HEK293 (cell line): Measurements from ENCODE around the gene PMEL.

Experiments
- CTCF ChIA-PET: fragments of 350-600 bp; formaldehyde crosslinking; extraction: SDS; loops from one replicate; lab custom pipeline; 2021; ENCODE audit warnings: antibody characterized with exemption; lab: Yijun Ruan, JAX
- POLR2A ChIA-PET: fragments of 300-600 bp; formaldehyde crosslinking; extraction: SDS; loops from one replicate; lab custom pipeline; 2020; ENCODE audit warnings: antibody characterized with exemption, inconsistent platforms; lab: Yijun Ruan, JAX
- H3K27ac ChIP-seq: fragments of 200-500 bp; sonication (Bioruptor generic); 2 replicates; pipeline ENCODE4 v1.5.1; 2014; ENCODE audit warnings: low read depth, low read length, control low read depth, inconsistent platforms; ENCODE audit errors: extremely low read depth
- H3K36me3 ChIP-seq, 2 experiments: fragments of 200-500 bp in 1 of 2; sonication (Bioruptor generic) in 1 of 2; 1 replicate in 1 of 2; 2 replicates in 1 of 2; pipeline ENCODE4 v1.5.1; 2014 to 2017; ENCODE audit warnings: inconsistent platforms in 2 of 2, low read length in 2 of 2; ENCODE audit not compliant: control insufficient read depth in 2 of 2, insufficient read depth in 1 of 2
- H3K4me1 ChIP-seq: fragments of 200-500 bp; sonication (Bioruptor generic); 2 replicates; pipeline ENCODE4 v1.5.1; 2014; ENCODE audit warnings: mild to moderate bottlenecking, low read length, inconsistent platforms; ENCODE audit not compliant: control insufficient read depth, insufficient read depth
- H3K4me3 ChIP-seq: 2 replicates; pipeline ENCODE4 v1.5.1; 2011; ENCODE audit warnings: low read depth, mild to moderate bottlenecking, control low read depth, low read length, moderate library complexity
- H3K9me3 ChIP-seq: fragments of 200-500 bp; sonication (Bioruptor generic); 2 replicates; pipeline ENCODE4 v1.5.1; 2014; ENCODE audit warnings: low read depth, low read length, inconsistent platforms; ENCODE audit not compliant: control insufficient read depth, insufficient read depth
- PRDM1 ChIP-seq: fragments of 450-650 bp; formaldehyde crosslinking; IDR thresholded peaks from 2 replicates; pipeline ENCODE4; 2016; ENCODE audit warnings: missing biosample characterization, missing genetic modification characterization
- RBAK ChIP-seq: fragments of 450-650 bp; formaldehyde crosslinking; IDR thresholded peaks from 2 replicates; pipeline ENCODE4 v1.5.1; 2016; ENCODE audit warnings: missing biosample characterization, missing genetic modification characterization
- SCRT2 ChIP-seq: fragments of 450-650 bp; formaldehyde crosslinking; IDR thresholded peaks from 2 replicates; pipeline ENCODE4 v1.5.1; 2016; ENCODE audit warnings: missing biosample characterization, missing genetic modification characterization
- ZBTB1 ChIP-seq: fragments of 450-650 bp; formaldehyde crosslinking; IDR thresholded peaks from 2 replicates; pipeline ENCODE4 v1.5.1; 2016; ENCODE audit warnings: missing biosample characterization, missing genetic modification characterization
- ZBTB20 ChIP-seq: fragments of 450-650 bp; formaldehyde crosslinking; IDR thresholded peaks from 2 replicates; pipeline ENCODE4 v1.5.1; 2016; ENCODE audit warnings: missing biosample characterization, missing genetic modification characterization
- ZEB2 ChIP-seq: fragments of 450-650 bp; formaldehyde crosslinking; IDR thresholded peaks from 2 replicates; pipeline ENCODE4 v1.5.1; 2016; ENCODE audit warnings: missing biosample characterization, missing genetic modification characterization
- ZNF175 ChIP-seq: fragments of 450-650 bp; formaldehyde crosslinking; IDR thresholded peaks from 2 replicates; pipeline ENCODE4 v1.5.1; 2016; ENCODE audit warnings: missing biosample characterization, missing genetic modification characterization
- ZNF23 ChIP-seq: fragments of 450-650 bp; formaldehyde crosslinking; IDR thresholded peaks from 2 replicates; pipeline ENCODE4 v1.5.1; 2016; ENCODE audit warnings: missing biosample characterization, missing genetic modification characterization, borderline replicate concordance
- ZNF335 ChIP-seq: fragments of 450-650 bp; formaldehyde crosslinking; conservative IDR thresholded peaks from 2 replicates; pipeline ENCODE4 v1.5.1; 2016; ENCODE audit warnings: missing biosample characterization, missing genetic modification characterization
- ZNF423 ChIP-seq: fragments of 450-650 bp; formaldehyde crosslinking; IDR thresholded peaks from 2 replicates; pipeline ENCODE4 v1.5.1; 2016; ENCODE audit warnings: missing biosample characterization, missing genetic modification characterization
- ZNF473 ChIP-seq: fragments of 450-650 bp; formaldehyde crosslinking; IDR thresholded peaks from 2 replicates; pipeline ENCODE4 v1.5.1; 2017; ENCODE audit warnings: missing biosample characterization, missing genetic modification characterization
- ZNF501 ChIP-seq: fragments of 450-650 bp; formaldehyde crosslinking; IDR thresholded peaks from 2 replicates; pipeline ENCODE4 v1.5.1; 2016; ENCODE audit warnings: missing biosample characterization, missing genetic modification characterization
- ZNF560 ChIP-seq: fragments of 450-650 bp; formaldehyde crosslinking; IDR thresholded peaks from 2 replicates; pipeline ENCODE4 v1.5.1; 2017; ENCODE audit warnings: missing biosample characterization, missing genetic modification characterization, borderline replicate concordance
- ZNF596 ChIP-seq: fragments of 450-650 bp; IDR thresholded peaks from 2 replicates; pipeline ENCODE4 v1.5.0; 2018; ENCODE audit warnings: missing biosample characterization, mild to moderate bottlenecking, missing genetic modification characterization, moderate library complexity
- ZNF610 ChIP-seq: fragments of 450-650 bp; formaldehyde crosslinking; IDR thresholded peaks from 2 replicates; pipeline ENCODE4 v1.5.1; 2016; ENCODE audit warnings: missing biosample characterization, missing genetic modification characterization, borderline replicate concordance
- ZSCAN16 ChIP-seq: fragments of 450-650 bp; formaldehyde crosslinking; IDR thresholded peaks from 2 replicates; pipeline ENCODE4 v1.5.1; 2016; ENCODE audit warnings: missing biosample characterization, missing genetic modification characterization
- TF ChIP-seq, protein P1 (sequence below): fragments of 450-650 bp; formaldehyde crosslinking; IDR thresholded peaks from 2 replicates; pipeline ENCODE4 v1.5.1; 2016; ENCODE audit warnings: missing biosample characterization, missing genetic modification characterization
- TF ChIP-seq, protein P2 (sequence below): fragments of 450-650 bp; formaldehyde crosslinking; IDR thresholded peaks from 2 replicates; pipeline ENCODE4 v1.5.1; 2016; ENCODE audit warnings: missing biosample characterization, missing genetic modification characterization, low read depth
- TF ChIP-seq, protein P3 (sequence below): fragments of 450-650 bp; formaldehyde crosslinking; IDR thresholded peaks from 2 replicates; pipeline ENCODE4 v1.5.1; 2016; ENCODE audit warnings: missing biosample characterization, missing genetic modification characterization
- TF ChIP-seq, protein P4 (sequence below): fragments of 450-650 bp; formaldehyde crosslinking; IDR thresholded peaks from 2 replicates; pipeline ENCODE4 v1.5.1; 2016; ENCODE audit warnings: missing biosample characterization, missing genetic modification characterization
- TF ChIP-seq, protein P5 (sequence below): fragments of 450-650 bp; formaldehyde crosslinking; IDR thresholded peaks from 2 replicates; pipeline ENCODE4 v1.5.1; 2016; ENCODE audit warnings: missing biosample characterization, missing genetic modification characterization

Gene PMEL

DNA sequence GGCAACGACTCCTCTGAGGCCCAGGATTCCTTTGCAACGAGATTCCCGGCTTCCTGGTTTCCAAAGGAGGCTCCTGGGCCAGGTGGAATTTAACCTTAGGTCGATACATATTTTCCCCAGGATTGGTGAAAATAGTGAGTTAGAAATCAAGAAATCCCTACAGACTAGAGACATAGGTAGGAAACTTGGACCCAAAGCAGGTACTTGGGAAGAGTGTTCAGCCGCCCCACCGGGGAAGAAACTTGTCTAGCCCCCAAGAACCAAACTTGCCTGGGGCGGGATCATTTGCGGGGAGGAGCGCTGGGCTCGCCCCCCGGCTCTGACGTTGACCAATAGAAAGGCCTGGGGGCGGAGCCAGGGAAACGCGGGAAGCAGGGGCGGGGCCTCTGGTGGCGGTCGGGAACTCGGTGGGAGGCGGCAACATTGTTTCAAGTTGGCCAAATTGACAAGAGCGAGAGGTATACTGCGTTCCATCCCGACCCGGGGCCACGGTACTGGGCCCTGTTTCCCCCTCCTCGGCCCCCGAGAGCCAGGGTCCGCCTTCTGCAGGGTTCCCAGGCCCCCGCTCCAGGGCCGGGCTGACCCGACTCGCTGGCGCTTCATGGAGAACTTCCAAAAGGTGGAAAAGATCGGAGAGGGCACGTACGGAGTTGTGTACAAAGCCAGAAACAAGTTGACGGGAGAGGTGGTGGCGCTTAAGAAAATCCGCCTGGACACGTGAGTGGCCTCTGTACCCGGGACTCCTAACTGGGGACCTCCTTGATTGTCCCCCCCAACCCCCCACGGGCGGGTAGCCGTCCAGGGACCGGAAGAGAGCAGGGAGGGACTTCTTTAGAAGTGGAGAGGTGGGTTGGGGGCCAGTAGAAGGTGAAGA lies 803 bp upstream of the PMEL start, which contains the start of gene CDK2 (continued):
- peak; percentile 94 for TF ChIP-seq ZBTB20 (tag by site-specific recombination)
- peak; percentile 89 for TF ChIP-seq ZNF335 (tag by site-specific recombination)
- no peak for TF ChIP-seq ZNF175 (tag by site-specific recombination)
- no peak for TF ChIP-seq ZNF610 (tag by site-specific recombination)
- 0 out of 2 replicates have a peak, but pooled peaks have one; percentile 55 for TF ChIP-seq ZEB2
- TF ChIP-seq, protein P1, sequence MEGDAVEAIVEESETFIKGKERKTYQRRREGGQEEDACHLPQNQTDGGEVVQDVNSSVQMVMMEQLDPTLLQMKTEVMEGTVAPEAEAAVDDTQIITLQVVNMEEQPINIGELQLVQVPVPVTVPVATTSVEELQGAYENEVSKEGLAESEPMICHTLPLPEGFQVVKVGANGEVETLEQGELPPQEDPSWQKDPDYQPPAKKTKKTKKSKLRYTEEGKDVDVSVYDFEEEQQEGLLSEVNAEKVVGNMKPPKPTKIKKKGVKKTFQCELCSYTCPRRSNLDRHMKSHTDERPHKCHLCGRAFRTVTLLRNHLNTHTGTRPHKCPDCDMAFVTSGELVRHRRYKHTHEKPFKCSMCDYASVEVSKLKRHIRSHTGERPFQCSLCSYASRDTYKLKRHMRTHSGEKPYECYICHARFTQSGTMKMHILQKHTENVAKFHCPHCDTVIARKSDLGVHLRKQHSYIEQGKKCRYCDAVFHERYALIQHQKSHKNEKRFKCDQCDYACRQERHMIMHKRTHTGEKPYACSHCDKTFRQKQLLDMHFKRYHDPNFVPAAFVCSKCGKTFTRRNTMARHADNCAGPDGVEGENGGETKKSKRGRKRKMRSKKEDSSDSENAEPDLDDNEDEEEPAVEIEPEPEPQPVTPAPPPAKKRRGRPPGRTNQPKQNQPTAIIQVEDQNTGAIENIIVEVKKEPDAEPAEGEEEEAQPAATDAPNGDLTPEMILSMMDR = no peak
- TF ChIP-seq PRDM1 (tag by site-specific recombination) = no peak
- TF ChIP-seq ZSCAN16 (tag by site-specific recombination) = no peak
- no peak for TF ChIP-seq RBAK (tag by site-specific recombination)
- no peak for TF ChIP-seq ZNF23 (tag by site-specific recombination)
- TF ChIP-seq ZNF560 (tag by site-specific recombination) = no peak

DNA sequence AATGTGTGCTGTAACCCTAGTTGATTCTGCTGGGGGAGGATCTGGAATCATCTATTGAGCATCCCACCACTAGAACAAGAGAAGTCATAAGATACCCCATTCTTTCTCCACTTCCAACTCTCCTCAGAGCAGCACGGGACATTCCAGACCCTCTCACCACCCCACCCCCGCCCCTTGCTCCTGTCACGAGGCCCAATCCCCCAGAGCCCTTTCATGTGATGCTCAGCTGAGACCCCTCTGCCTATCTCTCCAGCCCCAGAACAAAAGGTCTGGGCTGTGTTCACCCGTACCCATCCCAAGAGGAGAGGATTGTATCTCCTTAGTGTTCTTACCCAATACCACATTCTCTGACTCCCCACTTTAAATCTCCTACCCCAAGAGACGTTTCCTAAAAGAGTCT lies 602 bp downstream of the PMEL start:
- H3K36me3 ChIP-seq = peaks cover 10 to 25% of the 10 kb centered on the region in 2 experiments
- TF ChIP-seq ZNF335 (tag by site-specific recombination) = no peak
- TF ChIP-seq ZNF423 (tag by site-specific recombination) = no peak
- TF ChIP-seq ZNF473 (tag by site-specific recombination) = no peak
- TF ChIP-seq, protein P2, sequence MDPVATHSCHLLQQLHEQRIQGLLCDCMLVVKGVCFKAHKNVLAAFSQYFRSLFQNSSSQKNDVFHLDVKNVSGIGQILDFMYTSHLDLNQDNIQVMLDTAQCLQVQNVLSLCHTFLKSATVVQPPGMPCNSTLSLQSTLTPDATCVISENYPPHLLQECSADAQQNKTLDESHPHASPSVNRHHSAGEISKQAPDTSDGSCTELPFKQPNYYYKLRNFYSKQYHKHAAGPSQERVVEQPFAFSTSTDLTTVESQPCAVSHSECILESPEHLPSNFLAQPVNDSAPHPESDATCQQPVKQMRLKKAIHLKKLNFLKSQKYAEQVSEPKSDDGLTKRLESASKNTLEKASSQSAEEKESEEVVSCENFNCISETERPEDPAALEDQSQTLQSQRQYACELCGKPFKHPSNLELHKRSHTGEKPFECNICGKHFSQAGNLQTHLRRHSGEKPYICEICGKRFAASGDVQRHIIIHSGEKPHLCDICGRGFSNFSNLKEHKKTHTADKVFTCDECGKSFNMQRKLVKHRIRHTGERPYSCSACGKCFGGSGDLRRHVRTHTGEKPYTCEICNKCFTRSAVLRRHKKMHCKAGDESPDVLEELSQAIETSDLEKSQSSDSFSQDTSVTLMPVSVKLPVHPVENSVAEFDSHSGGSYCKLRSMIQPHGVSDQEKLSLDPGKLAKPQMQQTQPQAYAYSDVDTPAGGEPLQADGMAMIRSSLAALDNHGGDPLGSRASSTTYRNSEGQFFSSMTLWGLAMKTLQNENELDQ (tag by site-specific recombination) = no peak
- TF ChIP-seq, protein P3, sequence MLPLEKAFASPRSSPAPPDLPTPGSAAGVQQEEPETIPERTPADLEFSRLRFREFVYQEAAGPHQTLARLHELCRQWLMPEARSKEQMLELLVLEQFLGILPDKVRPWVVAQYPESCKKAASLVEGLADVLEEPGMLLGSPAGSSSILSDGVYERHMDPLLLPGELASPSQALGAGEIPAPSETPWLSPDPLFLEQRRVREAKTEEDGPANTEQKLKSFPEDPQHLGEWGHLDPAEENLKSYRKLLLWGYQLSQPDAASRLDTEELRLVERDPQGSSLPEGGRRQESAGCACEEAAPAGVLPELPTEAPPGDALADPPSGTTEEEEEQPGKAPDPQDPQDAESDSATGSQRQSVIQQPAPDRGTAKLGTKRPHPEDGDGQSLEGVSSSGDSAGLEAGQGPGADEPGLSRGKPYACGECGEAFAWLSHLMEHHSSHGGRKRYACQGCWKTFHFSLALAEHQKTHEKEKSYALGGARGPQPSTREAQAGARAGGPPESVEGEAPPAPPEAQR (tag by site-specific recombination) = no peak
- no peak for TF ChIP-seq ZBTB1 (tag by site-specific recombination)
- TF ChIP-seq ZNF501 (tag by site-specific recombination) = no peak
- no peak for TF ChIP-seq ZNF596 (tag by site-specific recombination)
- TF ChIP-seq, protein P4, sequence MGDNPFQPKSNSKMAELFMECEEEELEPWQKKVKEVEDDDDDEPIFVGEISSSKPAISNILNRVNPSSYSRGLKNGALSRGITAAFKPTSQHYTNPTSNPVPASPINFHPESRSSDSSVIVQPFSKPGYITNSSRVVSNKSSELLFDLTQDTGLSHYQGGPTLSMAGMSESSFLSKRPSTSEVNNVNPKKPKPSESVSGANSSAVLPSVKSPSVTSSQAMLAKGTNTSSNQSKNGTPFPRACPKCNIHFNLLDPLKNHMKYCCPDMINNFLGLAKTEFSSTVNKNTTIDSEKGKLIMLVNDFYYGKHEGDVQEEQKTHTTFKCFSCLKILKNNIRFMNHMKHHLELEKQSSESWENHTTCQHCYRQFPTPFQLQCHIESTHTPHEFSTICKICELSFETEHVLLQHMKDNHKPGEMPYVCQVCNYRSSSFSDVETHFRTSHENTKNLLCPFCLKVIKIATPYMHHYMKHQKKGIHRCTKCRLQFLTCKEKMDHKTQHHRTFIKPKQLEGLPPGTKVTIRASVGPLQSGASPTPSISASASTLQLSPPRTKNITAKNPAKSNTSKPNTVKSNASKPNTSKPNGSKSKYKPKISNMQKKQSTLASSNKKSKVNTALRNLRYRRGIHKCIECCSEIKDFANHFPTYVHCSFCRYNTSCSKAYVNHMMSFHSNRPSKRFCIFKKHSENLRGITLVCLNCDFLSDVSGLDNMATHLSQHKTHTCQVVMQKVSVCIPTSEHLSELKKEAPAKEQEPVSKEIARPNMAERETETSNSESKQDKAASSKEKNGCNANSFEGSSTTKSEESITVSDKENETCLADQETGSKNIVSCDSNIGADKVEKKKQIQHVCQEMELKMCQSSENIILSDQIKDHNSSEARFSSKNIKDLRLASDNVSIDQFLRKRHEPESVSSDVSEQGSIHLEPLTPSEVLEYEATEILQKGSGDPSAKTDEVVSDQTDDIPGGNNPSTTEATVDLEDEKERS (tag by site-specific recombination) = no peak
- TF ChIP-seq SCRT2 (tag by site-specific recombination) = no peak
- TF ChIP-seq, protein P1 = no peak
- TF ChIP-seq, protein P5, sequence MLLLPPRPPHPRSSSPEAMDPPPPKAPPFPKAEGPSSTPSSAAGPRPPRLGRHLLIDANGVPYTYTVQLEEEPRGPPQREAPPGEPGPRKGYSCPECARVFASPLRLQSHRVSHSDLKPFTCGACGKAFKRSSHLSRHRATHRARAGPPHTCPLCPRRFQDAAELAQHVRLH = no peak
- no peak overlapping the region for H3K27ac ChIP-seq
- no peaks in the 10 kb centered on the region for H3K9me3 ChIP-seq
- POLR2A ChIA-PET = interaction anchor here (0.7 kb wide), 1 partner anchor 141 kb away, joined by 4 read pairs; no protein-coding TSS in a partner anchor
- peaks cover 5% of the 10 kb centered on the region for H3K4me1 ChIP-seq
- no peak overlapping the region for H3K4me3 ChIP-seq
- CTCF ChIA-PET = no interaction called here
